Breast epithelium (tissue), 4 donors: ENCODE measurements around the gene OGA. TPM values are rescaled to one million over a fixed set of nuclear protein-coding genes. Genes with fewer than 3 reads are reported as not detected.

Experiments used
- DNase-seq, 2 donors: peaks; one replicate each; pipeline ENCODE4 v3.0.0-alpha.2; 2019; ENCODE audit warnings: low spot score in 2 of 2
- H3K27ac ChIP-seq, 2 donors: fragments of 200-600 bp; sonication (generic) in 1 of 2; one replicate each; pipeline ENCODE4 v1.5.1; 2016 to 2019; ENCODE audit warnings: mild to moderate bottlenecking in 1 of 2
- H3K27me3 ChIP-seq, 2 donors: fragments of 200-600 bp; sonication (generic) in 1 of 2; one replicate each; pipeline versions ENCODE4 v1.5.1 to v1.6.0; 2017 to 2019; ENCODE audit warnings: control low read depth in 1 of 2, mild to moderate bottlenecking in 1 of 2
- H3K36me3 ChIP-seq: fragments of 200-600 bp; one replicate; pipeline ENCODE4 v1.5.1; 2019
- H3K4me1 ChIP-seq, 2 donors: fragments of 200-600 bp; sonication (generic); one replicate each; pipeline ENCODE4 v1.5.1; 2016 to 2019; ENCODE audit warnings: control low read depth in 1 of 2
- H3K4me3 ChIP-seq, 3 donors: fragments of 200-600 bp; sonication (generic); 1 replicate in 2 of 3; 2 replicates in 1 of 3; pipeline ENCODE4 v1.5.1; 2016 to 2019; ENCODE audit warnings: mild to moderate bottlenecking in 3 of 3, moderate library complexity in 2 of 3
- H3K9me3 ChIP-seq, 2 donors: fragments of 200-600 bp; sonication (generic) in 1 of 2; one replicate each; pipeline ENCODE4 v1.5.1; 2016 to 2019; ENCODE audit warnings: control low read depth in 1 of 2
- CTCF ChIP-seq, 3 donors: fragments of 450-650 bp; IDR thresholded peaks; one replicate each; pipeline ENCODE4 v1.5.1; 2016 to 2017; ENCODE audit warnings: antibody characterized with exemption in 3 of 3, mild to moderate bottlenecking in 3 of 3, moderate library complexity in 3 of 3
- POLR2A ChIP-seq: fragments of 450-650 bp; IDR thresholded peaks from one replicate; pipeline ENCODE4 v1.6.1; 2016; ENCODE audit warnings: antibody characterized with exemption, mild to moderate bottlenecking, moderate library complexity
- POLR2AphosphoS5 ChIP-seq, 3 donors: sonication (generic); formaldehyde crosslinking; IDR thresholded peaks; one replicate each; pipeline ENCODE4 v1.6.1; 2017; ENCODE audit warnings: antibody characterized with exemption in 3 of 3
- intact Hi-C: fragments of 100-400 bp; cut with DNase I; formaldehyde crosslinking; loops from one replicate; pipeline ENCODE4 v1.15.1; 2023; ENCODE audit warnings: low total_unique reads
- total RNA-seq, 3 donors: library from RNA; depleted of rRNA; stranded (reverse); fragments of >200 nt; gene quantifications; one replicate each; pipeline ENCODE4 v1.1.0, GENCODE V29; 2016

The OGA gene
- total RNA-seq, 3 donors from 2014 or later = 169 to 200 (median 181) TPM

- Histone ChIP-seq H3K4me3 (no peak overlapping the region), H3K27me3 (peaks cover 0 to 2% of the 10 kb centered on the region in 2 donors), H3K9me3 (no peaks in the 10 kb centered on the region), H3K27ac (no peak overlapping the region), H3K4me1 (peaks cover 6 to 8% of the 10 kb centered on the region in 2 donors), H3K36me3 (no peaks in the 10 kb centered on the region)
- TF ChIP-seq CTCF (IDR thresholded peaks at IDR 0.05) (no peak), POLR2A (no peak), POLR2AphosphoS5 (IDR thresholded peaks at IDR 0.05) (no peak)
- intact Hi-C loops = no loop called here
- DNase-seq = no peak
These were observed 33.7 kb downstream of the OGA start for GRCh38 chr10:101784558-101784957.

- H3K27ac ChIP-seq = peak overlapping the region; percentile 66 to 70
- intact Hi-C loops = no loop called here
These were observed 34.5 kb downstream of the OGA start for GRCh38 chr10:101783736-101784118.

GRCh38 chr10:101782811-101783735, 35.2 kb downstream of the OGA start, which contains the start of gene NPM3:
NPM3 (minus strand) TSS chr10:101783446; CDS start chr10:101783390, 56 bp downstream.
- intact Hi-C loops = no loop called here
- H3K27me3 ChIP-seq = peaks cover 0 to 15% of the 10 kb centered on the region in 2 donors
- peak within 1 kb of the TSS; percentile 49 to 87 (median 79) for H3K4me3 ChIP-seq
- H3K4me1 ChIP-seq = peaks cover 6 to 8% of the 10 kb centered on the region in 2 donors
- no peaks in the 10 kb centered on the region for H3K9me3 ChIP-seq
- peak; percentile 72 to 78 for DNase-seq
- TF ChIP-seq POLR2AphosphoS5 (IDR thresholded peaks at IDR 0.05) = peak in 1 of 3 donors; percentile 12
- no peak for TF ChIP-seq POLR2A
- TF ChIP-seq CTCF (IDR thresholded peaks at IDR 0.05) = no peak
- H3K36me3 ChIP-seq = no peaks in the 10 kb centered on the region
- peak within 1 kb of the TSS; percentile 66 to 70 for H3K27ac ChIP-seq

More at GRCh38 chr10:101783736-101784118, 34.5 kb downstream of the OGA start:
- no peak for DNase-seq
- Histone ChIP-seq H3K9me3 (no peaks in the 10 kb centered on the region), H3K36me3 (no peaks in the 10 kb centered on the region), H3K4me3 (peak overlapping the region; percentile 49 to 87 (median 79)), H3K4me1 (peaks cover 6 to 8% of the 10 kb centered on the region in 2 donors), H3K27me3 (peaks cover 0 to 8% of the 10 kb centered on the region in 2 donors)
- TF ChIP-seq CTCF (IDR thresholded peaks at IDR 0.05) = no peak
- no peak for TF ChIP-seq POLR2A
- TF ChIP-seq POLR2AphosphoS5 (IDR thresholded peaks at IDR 0.05) = no peak

GRCh38 chr10:101781984-101782810, 36.0 kb downstream of the OGA start:
- H3K27ac ChIP-seq = no peak overlapping the region
- no peaks in the 10 kb centered on the region for H3K9me3 ChIP-seq
- peaks cover 0 to 24% of the 10 kb centered on the region in 2 donors for H3K27me3 ChIP-seq
- intact Hi-C loops = no loop called here
- peaks cover 6 to 8% of the 10 kb centered on the region in 2 donors for H3K4me1 ChIP-seq
- no peaks in the 10 kb centered on the region for H3K36me3 ChIP-seq
- DNase-seq = no peak
- H3K4me3 ChIP-seq = peak overlapping the region; percentile 49 to 87 (median 79)
- TF ChIP-seq POLR2AphosphoS5 (IDR thresholded peaks at IDR 0.05) (no peak), CTCF (IDR thresholded peaks at IDR 0.05) (no peak), POLR2A (no peak)
